ENCODE results near the gene OOSP4A.
"Not testable (repeated sequence)": the region's sequence is repeated elsewhere in the genome, so short reads cannot be mapped to it uniquely, and the experiment has no call there.

The OOSP4A gene

DNA sequence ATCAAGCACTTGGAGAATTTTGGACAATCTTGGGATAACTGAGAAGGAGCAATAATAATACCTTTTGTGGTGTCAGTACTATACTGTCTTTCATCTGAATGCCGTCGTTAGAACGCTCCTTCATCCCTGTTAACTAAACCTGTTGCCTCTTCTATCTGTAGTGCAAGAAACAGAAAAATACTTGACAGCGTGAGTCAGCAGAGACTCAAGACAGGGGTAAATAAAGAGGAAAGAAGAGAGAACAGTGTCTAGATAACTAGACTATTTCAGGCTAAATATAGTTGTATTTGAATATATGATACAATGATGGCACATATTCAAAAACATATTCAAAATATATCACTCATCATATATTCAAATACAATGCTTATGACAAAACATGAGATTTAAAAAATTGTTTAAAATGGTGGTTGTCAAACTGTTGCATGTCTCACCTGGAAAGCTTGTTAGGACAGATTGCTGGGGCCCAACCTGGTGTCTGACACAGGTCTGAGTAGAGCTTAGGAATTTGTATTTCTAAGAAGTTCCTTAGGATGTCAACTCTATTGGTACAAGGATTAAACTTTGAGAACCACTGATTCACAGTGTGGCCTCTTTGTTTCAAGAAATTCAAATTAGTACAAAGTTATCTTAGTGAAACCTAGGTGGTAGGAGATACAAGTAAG, 17.4 kb downstream of the OOSP4A start:
- Mint-ChIP-seq H3K4me1 (no peaks in the 10 kb centered on the region), H3K9me3 (no peaks in the 10 kb centered on the region), H3K36me3 (ENCODE audit: low read depth) (no peaks in the 10 kb centered on the region), H3K27ac (no peak overlapping the region), H3K4me3 (no peak overlapping the region), H3K27me3 (ENCODE audit: low read depth, poor library complexity) (peaks cover 4% of the 10 kb centered on the region)
- no peak for DNase-seq
- TF ChIP-seq, protein P1, sequence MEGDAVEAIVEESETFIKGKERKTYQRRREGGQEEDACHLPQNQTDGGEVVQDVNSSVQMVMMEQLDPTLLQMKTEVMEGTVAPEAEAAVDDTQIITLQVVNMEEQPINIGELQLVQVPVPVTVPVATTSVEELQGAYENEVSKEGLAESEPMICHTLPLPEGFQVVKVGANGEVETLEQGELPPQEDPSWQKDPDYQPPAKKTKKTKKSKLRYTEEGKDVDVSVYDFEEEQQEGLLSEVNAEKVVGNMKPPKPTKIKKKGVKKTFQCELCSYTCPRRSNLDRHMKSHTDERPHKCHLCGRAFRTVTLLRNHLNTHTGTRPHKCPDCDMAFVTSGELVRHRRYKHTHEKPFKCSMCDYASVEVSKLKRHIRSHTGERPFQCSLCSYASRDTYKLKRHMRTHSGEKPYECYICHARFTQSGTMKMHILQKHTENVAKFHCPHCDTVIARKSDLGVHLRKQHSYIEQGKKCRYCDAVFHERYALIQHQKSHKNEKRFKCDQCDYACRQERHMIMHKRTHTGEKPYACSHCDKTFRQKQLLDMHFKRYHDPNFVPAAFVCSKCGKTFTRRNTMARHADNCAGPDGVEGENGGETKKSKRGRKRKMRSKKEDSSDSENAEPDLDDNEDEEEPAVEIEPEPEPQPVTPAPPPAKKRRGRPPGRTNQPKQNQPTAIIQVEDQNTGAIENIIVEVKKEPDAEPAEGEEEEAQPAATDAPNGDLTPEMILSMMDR (IDR thresholded peaks at IDR 0.05), result no peak

DNA sequence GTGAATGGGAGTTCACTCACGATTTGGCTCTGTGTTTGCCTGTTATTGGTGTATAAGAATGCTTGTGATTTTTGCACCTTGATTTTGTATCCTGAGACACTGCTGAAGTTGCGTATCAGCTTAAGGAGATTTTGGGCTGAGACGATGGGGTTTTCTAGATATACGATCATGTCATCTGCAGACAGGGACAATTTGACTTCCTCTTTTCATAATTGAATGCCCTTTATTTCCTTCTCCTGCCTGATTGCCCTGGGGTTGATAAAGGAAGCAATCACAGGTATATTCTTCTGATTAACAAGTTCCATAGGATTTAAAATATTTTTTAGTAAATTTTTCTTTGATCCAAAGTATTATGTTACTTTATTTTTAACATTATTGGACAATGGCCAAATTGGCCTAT, 18.2 kb downstream of the OOSP4A start:
- not testable (repeated sequence) for H3K4me1 Mint-ChIP-seq; H3K9me3 Mint-ChIP-seq; H3K4me3 Mint-ChIP-seq; H3K27me3 Mint-ChIP-seq (ENCODE audit: low read depth, poor library complexity); H3K27ac Mint-ChIP-seq; DNase-seq; H3K36me3 Mint-ChIP-seq (ENCODE audit: low read depth)

DNA sequence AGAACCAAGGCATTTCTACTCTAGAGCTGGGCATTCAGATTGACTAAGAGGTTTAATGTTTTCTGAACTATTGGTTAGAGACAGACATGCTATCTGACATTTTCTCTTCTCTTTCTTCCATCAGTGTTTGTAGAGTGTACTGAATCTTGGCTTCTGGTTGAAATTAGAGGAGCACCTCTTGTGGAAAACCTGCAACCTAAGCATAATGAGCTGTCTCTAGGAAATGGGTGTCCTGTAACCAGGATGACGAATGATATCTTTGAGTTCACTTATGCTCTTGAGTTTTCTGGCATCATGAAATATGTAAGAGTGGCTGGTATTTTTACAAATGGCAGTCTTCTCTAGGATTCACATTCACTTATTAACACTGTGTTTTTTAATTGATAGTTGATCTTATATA, 19.4 kb downstream of the OOSP4A start:
- no peak for DNase-seq
- Mint-ChIP-seq H3K4me1 (no peaks in the 10 kb centered on the region), H3K27ac (no peak overlapping the region), H3K36me3 (ENCODE audit: low read depth) (no peaks in the 10 kb centered on the region), H3K4me3 (no peak overlapping the region), H3K27me3 (ENCODE audit: low read depth, poor library complexity) (no peaks in the 10 kb centered on the region), H3K9me3 (no peaks in the 10 kb centered on the region)
- TF ChIP-seq, protein P1 (IDR thresholded peaks at IDR 0.05), result no peak

DNA sequence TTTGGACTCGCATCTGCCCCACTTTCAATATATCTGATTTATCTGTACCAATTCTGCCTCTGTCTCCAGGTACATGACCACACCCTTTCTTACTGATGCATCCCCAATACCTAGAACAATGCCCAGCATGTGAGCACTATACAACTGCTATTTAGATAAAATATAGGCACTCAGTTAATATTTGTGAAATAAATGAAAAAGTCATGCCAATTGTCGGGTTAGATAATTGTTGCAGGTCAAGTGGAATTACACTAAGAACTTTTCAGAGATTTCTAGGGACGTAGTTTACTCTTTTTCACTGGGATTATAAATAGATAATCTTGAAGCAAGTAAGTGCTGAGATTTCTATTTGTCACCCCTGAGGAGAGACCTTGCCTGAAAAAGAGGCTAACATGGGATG, 20.5 kb downstream of the OOSP4A start:
- Mint-ChIP-seq H3K36me3 (ENCODE audit: low read depth) (no peaks in the 10 kb centered on the region), H3K27ac (no peak overlapping the region), H3K27me3 (ENCODE audit: low read depth, poor library complexity) (no peaks in the 10 kb centered on the region), H3K9me3 (peaks cover 6% of the 10 kb centered on the region), H3K4me3 (no peak overlapping the region), H3K4me1 (no peaks in the 10 kb centered on the region)
- no peak for DNase-seq
- TF ChIP-seq, protein P1 (IDR thresholded peaks at IDR 0.05), result no peak

DNA sequence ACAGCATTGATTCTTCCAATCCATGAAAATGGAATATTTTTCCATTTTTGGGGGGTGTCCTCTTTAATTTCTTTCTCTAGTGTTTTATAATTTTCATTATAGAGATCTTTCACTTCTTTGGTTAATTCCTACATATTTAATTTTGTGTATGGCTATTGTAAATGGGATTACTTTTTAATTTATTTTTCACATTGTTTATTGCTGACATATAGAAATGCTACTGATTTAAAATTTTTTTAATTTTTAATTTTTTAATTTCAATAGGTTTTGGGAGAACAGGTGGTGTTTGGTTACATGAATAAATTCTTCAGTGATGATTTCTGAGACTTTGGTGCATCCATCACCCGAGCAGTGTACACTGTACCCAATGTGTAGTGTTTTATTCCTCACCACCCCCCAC, 26.6 kb downstream of the OOSP4A start:
- Mint-ChIP-seq H3K36me3 (ENCODE audit: low read depth) (no peaks in the 10 kb centered on the region), H3K27ac (no peak overlapping the region), H3K4me1 (no peaks in the 10 kb centered on the region), H3K4me3 (no peak overlapping the region), H3K27me3 (ENCODE audit: low read depth, poor library complexity) (no peaks in the 10 kb centered on the region), H3K9me3 (peaks cover 24% of the 10 kb centered on the region)
- TF ChIP-seq, protein P1 (IDR thresholded peaks at IDR 0.05), result no peak
- DNase-seq, result no peak

DNA sequence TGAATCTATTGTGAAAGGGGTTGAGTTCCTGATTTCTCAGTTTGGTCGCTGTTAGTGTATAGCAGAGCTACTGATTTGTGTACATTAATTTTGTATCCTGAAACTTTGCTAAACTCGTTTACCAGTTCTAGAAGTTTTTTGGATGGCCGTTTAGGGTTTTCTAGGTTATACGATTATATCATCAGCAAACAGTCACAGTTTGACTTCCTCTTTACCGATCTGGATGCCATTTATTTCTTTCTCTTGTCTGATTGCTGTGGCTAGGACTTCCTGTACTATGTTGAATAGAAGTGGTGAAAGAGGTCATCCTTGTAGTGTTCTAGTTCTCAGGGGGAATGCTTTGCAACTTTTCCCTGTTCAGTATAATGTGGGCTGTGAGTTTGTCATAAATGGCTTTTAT, 28.6 kb downstream of the OOSP4A start:
- H3K4me3 Mint-ChIP-seq, result no peak overlapping the region
- H3K36me3 Mint-ChIP-seq (ENCODE audit: low read depth), result no peaks in the 10 kb centered on the region
- H3K4me1 Mint-ChIP-seq, result no peaks in the 10 kb centered on the region
- TF ChIP-seq, protein P1 (IDR thresholded peaks at IDR 0.05), result no peak
- no peak for DNase-seq
- H3K27me3 Mint-ChIP-seq (ENCODE audit: low read depth, poor library complexity), result peaks cover 2% of the 10 kb centered on the region
- H3K9me3 Mint-ChIP-seq, result peaks cover 24% of the 10 kb centered on the region
- H3K27ac Mint-ChIP-seq, result no peak overlapping the region

Data from nephron progenitor cell (in vitro differentiated cells).